Small intestine (tissue), 7 donors: ENCODE data around the gene TTC33. TPM values are rescaled to one million over a fixed set of nuclear protein-coding genes. Genes with fewer than 3 reads are reported as not detected.

Experiments
- DNase-seq, 2 donors: peaks; one replicate each; pipeline versions ENCODE4 v3.0.0 to v3.0.0-alpha.2; 2013
- FAIRE-seq: peaks from 2 replicates; lab custom pipeline; 2012; peaks lifted over from hg19 to GRCh38; lab: Jason Lieb, UNC
- H3K27ac ChIP-seq, 3 donors: one replicate each; pipeline ENCODE4 v1.5.1; 2013; ENCODE audit warnings: low read length in 2 of 3, mild to moderate bottlenecking in 2 of 3, control low read depth in 1 of 3, inconsistent platforms in 1 of 3, low read depth in 1 of 3, moderate library complexity in 1 of 3
- H3K27me3 ChIP-seq, 3 donors: one replicate each; pipeline ENCODE4 v1.6.1; 2013; ENCODE audit warnings: low read length in 3 of 3, inconsistent platforms in 1 of 3; ENCODE audit not compliant: control insufficient read depth in 3 of 3, insufficient read depth in 3 of 3
- H3K36me3 ChIP-seq, 3 donors: one replicate each; pipeline ENCODE4 v1.6.1; 2013; ENCODE audit warnings: low read length in 3 of 3, inconsistent platforms in 1 of 3, low read depth in 1 of 3, mild to moderate bottlenecking in 1 of 3, moderate library complexity in 1 of 3; ENCODE audit not compliant: control insufficient read depth in 3 of 3, insufficient read depth in 2 of 3
- H3K4me1 ChIP-seq, 3 donors: one replicate each; pipeline ENCODE4 v1.6.1; 2013; ENCODE audit warnings: low read length in 2 of 3, inconsistent platforms in 1 of 3, low read depth in 1 of 3, mild to moderate bottlenecking in 1 of 3, moderate library complexity in 1 of 3; ENCODE audit not compliant: control insufficient read depth in 3 of 3, insufficient read depth in 2 of 3
- H3K4me3 ChIP-seq, 3 donors: one replicate each; pipeline ENCODE4 v1.5.1; 2013; ENCODE audit warnings: low read length in 3 of 3, control low read depth in 1 of 3, inconsistent platforms in 1 of 3, low read depth in 1 of 3, mild to moderate bottlenecking in 1 of 3, moderate library complexity in 1 of 3
- H3K9me3 ChIP-seq, 2 donors: one replicate each; pipeline ENCODE4 v1.6.1; 2013; ENCODE audit warnings: low read depth in 1 of 2, low read length in 1 of 2; ENCODE audit not compliant: control insufficient read depth in 2 of 2, insufficient read depth in 1 of 2
- WGBS, 3 donors: extraction: QIAGEN DNeasy Blood & Tissue Kit; methylation state at CpG; one replicate each; pipeline ENCODE4 v1.1.7; 2013; 5-methylcytosine and 5-hydroxymethylcytosine counted together
- polyA plus RNA-seq, 4 donors: library from polyadenylated mRNA; stranded (reverse) in 3 of 4; unstranded in 1 of 4; fragments of 200-250 nt in 3 of 4; fragments of 120-200 nt in 1 of 4; gene quantifications; one replicate each; pipeline versions ENCODE4 v1.2.1 to v1.2.3, GENCODE V29; 2013
- donor health status: healthy with polysubstance abuse.
- donor health status: control.
- donor health status: control.
- donor health status: Bipolar disorder and iron deficiency.
- donor health status: healthy.

Gene TTC33
- polyA plus RNA-seq, 4 donors: 8.0 to 18.1 (median 8.9) TPM

DNA sequence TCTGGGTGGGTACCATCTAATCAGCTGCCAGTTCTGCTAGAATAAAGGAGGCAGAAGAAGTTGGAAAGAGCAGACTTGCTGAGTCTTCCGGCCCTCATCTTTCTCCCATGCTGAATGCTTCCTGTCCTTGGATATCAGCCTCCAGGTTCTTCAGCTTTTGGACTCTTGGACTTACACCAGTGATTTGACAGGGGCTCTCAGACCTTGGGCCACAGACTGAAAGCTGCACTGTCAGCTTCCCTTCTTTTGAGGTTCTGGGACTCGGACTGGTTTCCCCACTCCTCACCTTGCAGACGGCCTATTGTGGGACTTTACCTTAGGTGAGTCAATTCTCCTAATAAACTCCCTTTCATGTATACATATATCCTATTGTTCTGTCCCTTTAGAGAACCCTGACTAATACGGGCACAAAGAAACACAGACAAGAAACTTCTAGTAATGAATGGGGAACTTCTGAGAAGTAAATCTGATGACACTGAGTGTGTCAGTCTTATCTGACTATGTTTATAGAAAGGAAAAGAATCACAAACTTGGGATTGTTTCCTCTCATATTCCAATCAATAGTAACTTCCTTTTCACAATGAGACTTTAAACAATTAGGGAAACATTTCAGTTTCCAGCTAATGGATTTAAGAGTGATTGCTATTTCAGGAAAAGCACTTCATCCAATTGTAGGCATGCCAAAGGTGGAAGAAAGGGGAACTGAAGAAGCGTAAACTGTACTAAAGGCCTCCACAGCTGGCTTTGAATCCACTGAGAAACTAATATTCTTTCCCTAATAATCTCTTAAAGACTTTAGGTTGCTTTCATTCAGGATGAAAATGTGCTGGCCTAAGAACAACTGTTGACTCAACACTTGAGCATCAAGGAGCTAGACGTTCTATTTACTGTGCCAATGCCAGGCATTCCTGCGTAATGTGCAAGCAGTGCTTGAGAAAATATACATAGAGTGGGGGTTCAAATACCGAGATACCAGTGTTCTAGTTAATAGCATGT lies 204.0 kb downstream of the TTC33 start:
- peak; percentile 58 to 59 for DNase-seq
- peaks cover 8 to 28% (median 8%) of the 10 kb centered on the region in 3 donors for H3K4me1 ChIP-seq
- H3K27ac ChIP-seq: peak overlapping the region in 2 of 3 donors; percentile 20 to 59
- 61 to 76% (median 68%) methylated on average over 8 of the region's 8 CpGs for WGBS, 3 donors
- no peak overlapping the region for H3K4me3 ChIP-seq
- FAIRE-seq: no peak
- H3K27me3 ChIP-seq: no peaks in the 10 kb centered on the region
- no peaks in the 10 kb centered on the region for H3K36me3 ChIP-seq
- no peaks in the 10 kb centered on the region for H3K9me3 ChIP-seq

DNA sequence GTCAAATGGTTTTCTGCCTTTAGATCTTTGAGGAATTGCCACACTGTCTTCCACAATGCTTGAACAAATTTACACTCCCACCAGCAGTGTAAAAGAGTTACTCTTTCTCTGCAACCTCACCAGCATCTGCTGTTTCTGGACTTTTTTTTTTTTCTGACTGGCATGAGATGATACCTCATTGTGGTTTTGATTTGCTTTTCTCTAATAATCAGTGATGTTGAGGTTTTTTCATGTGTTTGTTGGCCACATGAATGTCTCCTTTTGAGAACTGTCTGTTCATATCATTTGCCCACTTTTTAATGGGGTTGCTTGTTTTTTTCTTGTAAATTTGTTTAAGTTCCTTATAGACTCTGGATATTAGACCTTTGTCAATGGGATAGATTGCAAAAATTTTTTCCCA lies 205.3 kb downstream of the TTC33 start:
- Histone ChIP-seq H3K4me1 (peaks cover 7 to 28% (median 8%) of the 10 kb centered on the region in 3 donors), H3K4me3 (no peak overlapping the region), H3K27me3 (no peaks in the 10 kb centered on the region), H3K9me3 (no peaks in the 10 kb centered on the region), H3K27ac (no peak overlapping the region), H3K36me3 (no peaks in the 10 kb centered on the region)
- no peak for FAIRE-seq
- no peak for DNase-seq

DNA sequence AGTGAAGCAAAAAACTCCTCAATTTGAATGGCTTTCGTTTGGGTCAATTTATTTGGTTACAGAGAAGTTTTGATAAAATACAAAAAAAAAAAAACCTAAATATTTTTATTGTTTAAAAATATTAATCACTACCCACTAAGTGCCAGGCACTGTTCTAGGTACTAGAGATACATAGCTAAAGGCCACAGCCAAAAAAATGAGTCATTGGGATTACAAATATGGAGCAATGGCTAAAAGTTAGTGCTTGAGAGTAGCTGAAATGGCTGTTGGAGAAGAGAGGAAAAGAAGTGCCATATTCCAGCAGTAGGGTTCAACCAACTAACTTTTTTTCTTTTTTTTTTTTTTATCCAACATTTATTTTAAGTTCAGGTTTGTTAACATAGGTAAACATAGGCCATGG lies 206.1 kb downstream of the TTC33 start:
- DNase-seq (no peak), FAIRE-seq (no peak)
- no peaks in the 10 kb centered on the region for H3K36me3 ChIP-seq
- peaks cover 7 to 28% (median 8%) of the 10 kb centered on the region in 3 donors for H3K4me1 ChIP-seq
- H3K27me3 ChIP-seq: no peaks in the 10 kb centered on the region
- H3K27ac ChIP-seq: no peak overlapping the region
- WGBS, 3 donors: 0 to 56% (median 0%) methylated on average over 1 of the region's 1 CpG
- no peaks in the 10 kb centered on the region for H3K9me3 ChIP-seq
- no peak overlapping the region for H3K4me3 ChIP-seq

DNA sequence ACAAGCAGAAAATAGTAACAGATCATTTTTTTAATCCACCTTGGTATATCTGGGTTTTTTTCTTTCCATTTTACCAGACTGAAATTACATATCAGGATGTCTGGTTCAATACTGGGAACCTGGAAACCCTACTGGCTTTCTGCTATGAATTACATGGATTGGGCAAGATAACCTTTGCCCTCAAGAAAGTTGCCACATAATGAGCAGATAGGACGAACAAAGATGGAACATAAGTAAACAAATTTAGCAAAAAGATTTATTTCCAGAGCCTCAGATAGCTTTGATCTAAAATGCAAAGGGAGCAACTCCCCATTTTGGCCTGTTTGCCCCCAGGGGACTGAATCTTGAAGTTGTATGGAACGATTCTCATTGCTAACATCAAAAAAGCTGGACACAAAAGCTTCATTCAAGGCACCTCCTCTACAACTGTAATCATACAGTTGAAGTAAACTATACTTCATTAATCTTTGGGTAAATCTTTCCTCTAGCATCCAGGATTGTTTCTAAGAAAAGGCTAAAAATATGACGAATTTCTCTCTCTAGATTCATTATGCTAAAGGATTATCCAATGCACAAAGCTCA lies 207.7 kb downstream of the TTC33 start:
- H3K9me3 ChIP-seq: no peaks in the 10 kb centered on the region
- WGBS, 3 donors: 38 to 59% (median 45%) methylated on average over 3 of the region's 3 CpGs
- H3K36me3 ChIP-seq: no peaks in the 10 kb centered on the region
- no peaks in the 10 kb centered on the region for H3K27me3 ChIP-seq
- no peak overlapping the region for H3K4me3 ChIP-seq
- peaks cover 3 to 15% (median 8%) of the 10 kb centered on the region in 3 donors for H3K4me1 ChIP-seq
- DNase-seq (peak; percentile 58 to 85), FAIRE-seq (no peak)
- H3K27ac ChIP-seq: peak overlapping the region in 1 of 3 donors; percentile 2

DNA sequence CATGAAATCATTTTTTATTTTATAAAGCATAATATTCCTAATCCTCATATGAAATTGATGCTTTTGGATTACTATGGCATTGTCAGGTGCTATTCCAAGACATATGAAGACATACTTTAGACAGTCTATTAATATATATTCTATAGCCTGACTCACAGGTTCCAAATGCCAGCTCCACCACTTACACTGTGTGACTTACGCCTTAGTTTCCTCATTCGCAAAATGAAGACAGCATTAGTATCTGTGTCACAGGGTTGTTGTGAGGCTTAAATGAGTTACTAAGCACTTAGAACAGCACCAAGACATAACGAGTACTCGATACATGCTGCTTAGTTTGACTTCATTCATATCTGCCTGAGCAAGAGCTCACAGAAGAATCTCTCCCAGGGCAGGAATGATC lies 208.2 kb downstream of the TTC33 start:
- peaks cover 3 to 15% (median 8%) of the 10 kb centered on the region in 3 donors for H3K4me1 ChIP-seq
- H3K36me3 ChIP-seq: no peaks in the 10 kb centered on the region
- peak overlapping the region in 1 of 3 donors; percentile 2 for H3K27ac ChIP-seq
- WGBS, 3 donors: 93 to 97% (median 94%) methylated on average over 4 of the region's 4 CpGs
- no peaks in the 10 kb centered on the region for H3K9me3 ChIP-seq
- H3K4me3 ChIP-seq: no peak overlapping the region
- H3K27me3 ChIP-seq: no peaks in the 10 kb centered on the region
- FAIRE-seq (no peak), DNase-seq (no peak)

DNA sequence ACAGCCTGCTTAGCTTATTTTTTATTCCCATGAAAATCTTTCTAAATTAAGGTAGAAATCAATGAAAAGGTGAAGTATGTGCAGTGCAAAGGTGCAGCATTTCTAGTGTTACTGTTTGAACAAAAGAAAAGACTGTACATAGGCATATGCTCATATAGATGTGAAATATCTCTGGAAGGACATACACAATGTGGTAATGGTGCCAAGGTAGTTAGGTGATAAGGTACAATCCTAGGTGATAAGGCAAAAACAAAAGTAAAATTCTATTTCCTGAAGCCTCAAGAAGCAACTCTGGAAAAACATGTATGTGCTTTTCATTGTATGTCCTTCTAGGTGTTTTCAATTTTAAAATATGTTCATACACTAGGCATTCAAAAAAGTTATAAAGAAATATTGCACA lies 215.5 kb downstream of the TTC33 start:
- H3K27me3 ChIP-seq: peaks cover 0 to 2% (median 0%) of the 10 kb centered on the region in 3 donors
- no peaks in the 10 kb centered on the region for H3K9me3 ChIP-seq
- FAIRE-seq (peak; percentile 5), DNase-seq (peak in 1 of 2 donors; percentile 75)
- no peak overlapping the region for H3K27ac ChIP-seq
- H3K4me3 ChIP-seq: no peak overlapping the region
- H3K36me3 ChIP-seq: no peaks in the 10 kb centered on the region
- H3K4me1 ChIP-seq: no peaks in the 10 kb centered on the region

DNA sequence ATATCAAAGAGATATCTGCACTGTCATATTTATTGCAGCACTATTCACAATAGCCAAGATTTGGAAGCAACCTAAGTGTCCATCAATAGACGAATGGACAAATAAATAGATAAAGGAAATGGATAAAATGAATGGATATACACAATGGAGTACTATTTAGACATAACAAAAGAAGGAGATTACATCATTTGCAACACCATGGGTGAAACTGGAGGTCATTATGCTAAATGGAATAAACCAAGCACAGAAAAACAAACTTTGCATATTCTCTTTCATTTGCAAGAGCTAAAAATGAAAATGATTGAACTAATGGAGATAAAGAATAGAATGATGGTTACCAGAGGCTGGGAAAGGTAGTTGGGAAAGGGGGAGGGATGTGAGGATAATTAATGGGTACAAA lies 231.1 kb downstream of the TTC33 start:
- FAIRE-seq: no peak
- Histone ChIP-seq H3K4me3 (no peak overlapping the region), H3K27me3 (no peaks in the 10 kb centered on the region), H3K27ac (no peak overlapping the region), H3K9me3 (no peaks in the 10 kb centered on the region), H3K4me1 (no peaks in the 10 kb centered on the region), H3K36me3 (no peaks in the 10 kb centered on the region)
- 84 to 91% (median 90%) methylated on average over 1 of the region's 1 CpG for WGBS, 3 donors
- DNase-seq: no peak

DNA sequence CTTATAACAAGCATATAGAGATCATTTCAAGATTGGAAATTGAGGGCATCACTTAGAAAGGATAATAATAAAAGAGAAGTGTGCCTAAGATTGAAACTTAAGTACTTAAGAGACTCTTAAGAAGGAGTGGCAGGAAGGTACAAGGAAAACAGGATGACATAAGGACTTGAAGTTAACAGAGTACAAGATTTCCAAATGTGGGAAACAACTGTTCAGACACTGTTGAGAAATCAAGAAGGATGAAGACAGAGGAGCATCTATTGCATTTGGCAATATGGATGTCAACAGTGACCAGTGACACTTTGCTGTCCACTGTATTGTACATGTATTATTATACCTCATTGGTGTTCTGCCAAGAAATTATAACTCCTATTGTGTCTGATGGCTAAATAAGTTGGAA lies 233.8 kb downstream of the TTC33 start:
- H3K4me1 ChIP-seq: peaks cover 0 to 2% (median 0%) of the 10 kb centered on the region in 3 donors
- FAIRE-seq (no peak), DNase-seq (no peak)
- H3K4me3 ChIP-seq: no peak overlapping the region
- H3K36me3 ChIP-seq: no peaks in the 10 kb centered on the region
- H3K9me3 ChIP-seq: no peaks in the 10 kb centered on the region
- H3K27me3 ChIP-seq: no peaks in the 10 kb centered on the region
- H3K27ac ChIP-seq: no peak overlapping the region
